LoVo (cell line): ENCODE data around the gene BSN.

Experiments
- DNase-seq: peaks from one replicate; pipeline ENCODE4 v3.0.0-alpha.2; 2016; ENCODE audit warnings: low spot score

BSN gene

DNA sequence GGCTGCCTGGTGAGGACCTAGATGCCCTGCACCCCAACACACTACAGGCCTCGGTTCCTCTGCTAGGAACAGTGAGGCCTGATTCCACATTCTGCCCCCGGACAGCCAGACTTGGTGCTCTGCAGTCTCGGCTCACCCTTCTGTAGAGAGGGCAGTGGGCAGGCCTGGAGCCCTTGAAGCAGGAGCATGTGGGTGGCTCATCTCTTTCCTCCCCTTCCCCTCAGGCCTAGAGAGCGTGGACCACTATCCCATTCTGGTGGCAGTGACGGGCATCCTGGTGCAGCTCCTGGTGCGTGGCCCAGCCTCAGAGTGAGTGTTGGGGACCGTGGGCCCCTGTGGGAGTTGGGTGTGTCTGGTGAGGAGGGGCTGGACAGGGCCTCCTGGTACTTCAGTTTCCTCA is 161.9 kb downstream of the BSN start:
- DNase-seq: no peak

- no peak for DNase-seq
These were observed 162.5 kb downstream of the BSN start for GRCh38 chr3:49716691-49717210.

GRCh38 chr3:49717211-49717958 is 163.1 kb downstream of the BSN start:
- no peak for DNase-seq

DNA sequence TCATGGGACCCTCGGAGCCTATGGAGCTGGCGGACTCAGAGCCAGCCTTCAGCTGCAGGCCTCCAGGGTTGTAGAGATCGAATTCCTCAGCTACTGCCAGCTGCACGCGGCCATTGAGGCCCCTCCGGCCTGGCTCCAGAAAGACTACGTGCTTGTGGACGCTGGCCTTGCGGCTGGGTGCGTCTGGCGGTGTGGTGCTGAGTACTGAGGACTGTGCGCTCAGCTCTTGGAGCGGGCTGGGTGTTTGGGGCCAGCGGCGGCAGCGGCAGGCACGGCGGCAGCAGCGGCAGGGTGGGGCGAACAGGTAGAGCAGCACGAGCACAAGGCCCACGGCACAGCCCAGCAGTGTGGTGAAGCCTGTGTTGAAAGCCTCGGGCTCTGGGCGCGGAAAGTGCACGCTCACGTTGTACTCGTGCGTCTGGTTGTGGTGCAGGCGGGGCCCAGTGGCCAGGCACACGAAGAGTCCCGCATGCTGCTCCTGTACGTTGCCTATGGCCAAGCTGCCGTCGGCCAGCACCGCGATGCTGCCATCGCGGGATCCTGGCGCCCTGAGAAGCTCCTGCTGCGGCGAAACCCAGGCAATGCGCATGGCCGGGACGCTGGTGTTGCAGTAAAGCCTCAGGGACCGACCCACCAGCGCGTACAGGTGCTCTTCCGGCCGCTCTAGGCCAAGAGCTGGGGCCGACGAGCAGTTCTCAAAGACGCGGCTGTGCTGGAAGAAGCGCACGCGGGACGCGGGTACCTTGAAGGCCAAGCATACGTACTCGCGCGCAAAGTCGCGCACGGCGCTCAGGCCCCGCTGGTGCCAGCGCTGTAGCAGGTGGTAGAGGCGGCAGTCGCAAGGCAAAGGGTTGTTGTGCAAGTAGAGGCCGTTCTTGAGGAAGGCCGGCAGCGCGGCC is 163.9 kb downstream of the BSN start:
- no peak for DNase-seq

DNA sequence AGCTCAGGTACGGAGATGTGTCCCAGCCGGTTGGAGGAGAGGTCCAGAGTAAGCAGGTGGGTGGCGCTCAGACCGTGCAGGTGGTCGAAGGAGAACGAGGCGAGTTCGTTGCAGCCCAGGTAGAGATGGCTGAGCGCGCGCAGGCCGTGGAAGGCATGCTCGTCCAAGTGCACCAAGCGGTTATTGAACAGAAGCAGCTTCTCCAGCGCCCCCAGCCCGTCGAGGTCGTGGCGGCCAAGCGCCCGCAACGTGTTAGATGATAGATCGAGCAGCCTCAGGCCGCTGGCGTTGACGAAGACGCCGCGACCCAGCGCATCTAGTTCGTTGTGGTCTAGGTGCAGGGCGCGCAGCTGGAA is 164.6 kb downstream of the BSN start:
- no peak for DNase-seq

DNA sequence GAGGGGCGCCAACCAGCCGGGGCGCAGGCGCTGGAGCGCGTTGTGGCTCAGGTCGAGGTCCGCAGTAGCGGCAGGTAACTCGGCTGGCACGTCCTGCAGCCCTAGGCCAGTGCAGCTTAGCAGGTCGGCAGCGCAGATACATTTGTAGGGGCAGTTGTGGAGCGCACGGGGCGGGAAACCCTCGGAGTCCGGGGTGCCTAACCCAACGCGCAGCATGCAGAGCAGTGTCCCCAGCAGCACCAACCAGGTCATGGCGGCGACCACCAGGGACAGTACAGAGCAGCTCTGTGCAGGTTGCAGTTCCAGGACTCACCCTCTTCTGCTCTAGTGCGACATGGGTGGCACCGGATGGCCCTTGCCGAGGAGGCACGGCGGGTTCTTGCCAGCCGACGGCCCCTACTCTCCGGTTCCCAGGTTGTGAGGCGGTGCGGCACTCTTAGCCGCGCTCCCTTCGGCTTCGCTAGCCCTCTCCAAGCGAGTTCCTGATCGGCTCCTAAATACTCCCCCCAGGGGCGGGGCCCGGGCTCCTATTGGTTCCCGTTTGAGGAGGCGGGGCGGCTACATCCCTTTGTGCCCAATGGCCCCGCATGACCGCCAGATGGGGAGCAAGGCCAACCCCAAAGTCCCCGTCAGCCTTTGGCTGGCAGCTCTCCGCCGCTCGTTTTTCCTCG is 165.1 kb downstream of the BSN start, which contains the start of gene AMIGO3:
AMIGO3 (minus strand) TSS at position 471 of the 671 bp plus-strand sequence; CDS start at position 252, 219 bp downstream.
- no peak for DNase-seq
